Esophagus muscularis mucosa (tissue), 4 donors: ENCODE data around the gene MYO16. TPM values are rescaled to one million over a fixed set of nuclear protein-coding genes. Genes with fewer than 3 reads are reported as not detected.

Source experiments
- DNase-seq: peaks from one replicate; pipeline ENCODE4 v3.0.0-alpha.2; 2017; ENCODE audit errors: extremely low spot score
- H3K27ac ChIP-seq, 4 donors: fragments of 200-600 bp; sonication (generic); replicated peaks in 1 of 4; 1 replicate in 3 of 4; 2 replicates in 1 of 4; pipeline ENCODE4 v1.5.1; 2016 to 2019; ENCODE audit warnings: mild to moderate bottlenecking in 1 of 4
- H3K27me3 ChIP-seq, 4 donors: fragments of 200-600 bp; sonication (generic); one replicate each; pipeline versions ENCODE4 v1.5.1 to v1.6.0; 2016 to 2019
- H3K36me3 ChIP-seq, 4 donors: fragments of 200-600 bp; sonication (generic); one replicate each; pipeline ENCODE4 v1.5.1; 2016 to 2019
- H3K4me1 ChIP-seq, 4 donors: fragments of 200-600 bp; sonication (generic); one replicate each; pipeline ENCODE4 v1.5.1; 2016 to 2019
- H3K4me3 ChIP-seq, 4 donors: fragments of 200-600 bp; sonication (generic); 1 replicate in 2 of 4; 2 replicates in 2 of 4; pipeline ENCODE4 v1.5.1; 2016 to 2019; ENCODE audit warnings: mild to moderate bottlenecking in 4 of 4, moderate library complexity in 1 of 4
- H3K9me3 ChIP-seq, 4 donors: fragments of 200-600 bp; sonication (generic); 1 replicate in 3 of 4; 2 replicates in 1 of 4; pipeline ENCODE4 v1.5.1; 2016 to 2019
- EP300 ChIP-seq: sonication (generic); formaldehyde crosslinking; IDR thresholded peaks from one replicate; pipeline ENCODE4 v1.6.1; 2017; ENCODE audit warnings: antibody characterized with exemption
- POLR2A ChIP-seq: fragments of 450-650 bp; IDR thresholded peaks from one replicate; pipeline ENCODE4 v1.6.1; 2017; ENCODE audit warnings: antibody characterized with exemption, moderate library complexity, mild to moderate bottlenecking, low read depth
- POLR2AphosphoS5 ChIP-seq, 2 donors: sonication (generic); formaldehyde crosslinking; IDR thresholded peaks; one replicate each; pipeline ENCODE4 v1.6.1; 2017; ENCODE audit warnings: antibody characterized with exemption in 2 of 2
- WGBS: methylation state at CpG from one replicate; pipeline ENCODE4 v1.1.5; 2018; 5-methylcytosine and 5-hydroxymethylcytosine counted together
- intact Hi-C: fragments of 100-400 bp; cut with DNase I; formaldehyde crosslinking; loops from one replicate; pipeline ENCODE4 v1.15.1; 2023
- total RNA-seq, 4 donors: library from RNA; depleted of rRNA; stranded (reverse); fragments of >200 nt; gene quantifications; one replicate each; pipeline versions ENCODE4 v1.1.0 to v1.2.1, GENCODE V29; 2016
- TF ChIP-seq, protein P1 (sequence below), 3 experiments: fragments of 200-600 bp in 2 of 3; fragments of 450-650 bp in 1 of 3; sonication (generic) in 2 of 3; IDR thresholded peaks; one replicate each; pipeline ENCODE4 v1.5.1; 2017 to 2019; ENCODE audit warnings: antibody characterized with exemption in 3 of 3, mild to moderate bottlenecking in 2 of 3, moderate library complexity in 1 of 3

MYO16 gene
- total RNA-seq, 4 donors from 2014 or later = 1.2 to 3.7 (median 1.8) TPM

DNA sequence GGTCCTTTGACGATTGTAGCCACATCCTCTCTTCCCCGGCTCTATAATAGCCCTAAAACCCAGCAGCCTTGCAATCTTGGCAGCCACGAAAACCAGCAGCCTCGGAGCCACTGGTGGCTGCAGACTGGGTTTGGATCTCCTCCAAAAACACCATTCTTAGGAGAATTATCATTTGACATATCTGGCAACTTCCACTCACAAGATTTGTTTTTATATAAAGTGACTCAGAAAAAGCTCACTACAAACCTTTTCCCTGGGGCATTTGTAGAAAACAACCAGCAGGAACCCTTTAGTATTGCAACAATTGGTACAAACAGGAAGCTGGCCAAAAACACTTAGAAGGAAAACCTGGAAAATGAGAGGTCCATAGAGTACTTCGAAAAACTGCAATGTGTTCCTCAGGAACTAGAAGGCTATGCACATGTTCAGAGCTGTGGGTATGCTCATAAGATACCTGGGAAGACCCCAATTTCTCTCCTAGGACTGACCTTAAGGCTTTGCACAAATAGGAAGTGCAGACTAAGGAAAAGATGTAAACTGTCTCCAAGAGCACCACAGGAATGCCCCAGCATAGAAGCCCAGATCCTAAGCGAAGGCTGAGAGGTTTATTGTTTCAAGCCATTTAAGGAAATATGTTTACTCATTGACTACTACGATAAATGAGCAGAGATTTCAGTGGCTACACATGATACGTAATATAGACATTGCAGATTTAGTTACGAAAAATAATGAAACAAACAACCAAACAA, 71.2 kb downstream of the MYO16 start:
- TF ChIP-seq, protein P1, sequence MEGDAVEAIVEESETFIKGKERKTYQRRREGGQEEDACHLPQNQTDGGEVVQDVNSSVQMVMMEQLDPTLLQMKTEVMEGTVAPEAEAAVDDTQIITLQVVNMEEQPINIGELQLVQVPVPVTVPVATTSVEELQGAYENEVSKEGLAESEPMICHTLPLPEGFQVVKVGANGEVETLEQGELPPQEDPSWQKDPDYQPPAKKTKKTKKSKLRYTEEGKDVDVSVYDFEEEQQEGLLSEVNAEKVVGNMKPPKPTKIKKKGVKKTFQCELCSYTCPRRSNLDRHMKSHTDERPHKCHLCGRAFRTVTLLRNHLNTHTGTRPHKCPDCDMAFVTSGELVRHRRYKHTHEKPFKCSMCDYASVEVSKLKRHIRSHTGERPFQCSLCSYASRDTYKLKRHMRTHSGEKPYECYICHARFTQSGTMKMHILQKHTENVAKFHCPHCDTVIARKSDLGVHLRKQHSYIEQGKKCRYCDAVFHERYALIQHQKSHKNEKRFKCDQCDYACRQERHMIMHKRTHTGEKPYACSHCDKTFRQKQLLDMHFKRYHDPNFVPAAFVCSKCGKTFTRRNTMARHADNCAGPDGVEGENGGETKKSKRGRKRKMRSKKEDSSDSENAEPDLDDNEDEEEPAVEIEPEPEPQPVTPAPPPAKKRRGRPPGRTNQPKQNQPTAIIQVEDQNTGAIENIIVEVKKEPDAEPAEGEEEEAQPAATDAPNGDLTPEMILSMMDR (IDR thresholded peaks at IDR 0.05) = no peak
- TF ChIP-seq POLR2AphosphoS5 (IDR thresholded peaks at IDR 0.05) (no peak), POLR2A (no peak)
- H3K4me3 ChIP-seq = no peak overlapping the region
- 36% methylated on average over 9 of the region's 9 CpGs for WGBS
- H3K9me3 ChIP-seq = peaks cover 0 to 19% (median 6%) of the 10 kb centered on the region in 4 donors
- intact Hi-C loops = no loop called here
- peaks cover 0 to 4% (median 0%) of the 10 kb centered on the region in 4 donors for H3K4me1 ChIP-seq
- H3K27me3 ChIP-seq = no peaks in the 10 kb centered on the region
- H3K36me3 ChIP-seq = no peaks in the 10 kb centered on the region
- H3K27ac ChIP-seq = no peak overlapping the region
- no peak for DNase-seq

DNA sequence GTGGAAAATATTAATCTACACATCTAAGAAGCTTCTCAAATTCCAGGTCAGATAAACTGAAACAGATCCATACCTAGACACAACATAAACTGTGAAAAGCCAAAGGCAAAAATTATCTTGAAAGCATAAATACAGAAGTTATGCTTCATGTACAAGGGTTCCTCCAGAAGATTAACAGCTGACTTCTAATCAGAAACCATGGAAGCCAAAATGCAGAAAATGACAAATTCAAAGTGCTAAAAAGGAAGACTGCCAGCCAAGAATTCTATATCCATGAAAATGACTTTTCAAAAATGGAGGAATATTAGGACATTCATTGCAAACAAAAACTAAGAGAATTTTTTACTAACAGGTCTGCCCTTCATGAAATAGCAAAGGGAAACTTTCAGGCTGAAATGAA, 72.8 kb downstream of the MYO16 start:
- intact Hi-C loops = no loop called here
- Histone ChIP-seq H3K9me3 (peaks cover 0 to 19% (median 6%) of the 10 kb centered on the region in 4 donors), H3K36me3 (no peaks in the 10 kb centered on the region), H3K4me3 (no peak overlapping the region), H3K27me3 (no peaks in the 10 kb centered on the region), H3K4me1 (peaks cover 0 to 4% (median 0%) of the 10 kb centered on the region in 4 donors), H3K27ac (no peak overlapping the region)
- DNase-seq = no peak
- no peak for TF ChIP-seq POLR2A

DNA sequence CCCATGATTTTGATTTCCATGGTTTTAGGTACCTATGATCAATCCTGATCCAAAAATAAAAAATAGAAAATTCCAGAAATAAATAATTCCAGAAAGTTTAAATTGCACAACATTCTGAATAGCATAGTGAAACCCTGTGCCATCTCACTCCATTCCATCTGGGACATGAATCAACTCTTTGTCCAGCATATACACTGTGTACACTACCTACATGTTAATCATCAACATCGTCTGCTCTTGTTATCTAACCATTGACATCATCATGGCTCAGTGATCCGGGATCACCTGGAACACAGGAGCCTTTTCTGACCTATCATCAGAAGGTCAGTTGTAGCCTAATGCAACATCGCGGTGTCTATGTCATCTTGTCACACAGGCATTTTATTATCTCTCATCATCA, 75.6 kb downstream of the MYO16 start:
- H3K4me3 ChIP-seq = no peak overlapping the region
- H3K4me1 ChIP-seq = peaks cover 0 to 4% (median 0%) of the 10 kb centered on the region in 4 donors
- H3K27me3 ChIP-seq = no peaks in the 10 kb centered on the region
- H3K36me3 ChIP-seq = no peaks in the 10 kb centered on the region
- TF ChIP-seq EP300 = no peak
- TF ChIP-seq, protein P1 (IDR thresholded peaks at IDR 0.05) = no peak
- no peak for TF ChIP-seq POLR2A
- TF ChIP-seq POLR2AphosphoS5 (IDR thresholded peaks at IDR 0.05) = no peak
- peaks cover 0 to 19% (median 6%) of the 10 kb centered on the region in 4 donors for H3K9me3 ChIP-seq
- intact Hi-C loops = no loop called here
- WGBS = 82% methylated on average over 4 of the region's 4 CpGs
- DNase-seq = no peak
- no peak overlapping the region for H3K27ac ChIP-seq

DNA sequence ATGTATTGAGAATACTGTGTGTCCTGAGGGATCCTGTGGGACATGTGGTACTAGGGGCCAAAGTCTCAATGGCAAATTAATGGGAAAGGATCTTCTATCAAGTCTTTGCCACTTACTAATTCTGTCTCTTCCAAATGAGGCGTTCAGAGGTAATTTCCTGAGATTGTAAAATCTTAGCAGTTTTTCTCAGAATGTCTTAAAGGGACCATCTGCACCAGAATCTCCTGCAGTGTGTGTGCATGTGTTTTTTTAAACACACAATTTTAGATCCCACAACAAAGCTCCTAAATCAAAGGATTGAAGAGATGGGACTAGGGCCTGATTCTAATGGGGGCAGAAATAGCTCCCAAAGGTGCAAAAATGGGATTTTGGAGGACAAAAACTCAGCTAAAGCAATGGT, 78.2 kb downstream of the MYO16 start:
- intact Hi-C loops = no loop called here
- H3K36me3 ChIP-seq = no peaks in the 10 kb centered on the region
- H3K4me3 ChIP-seq = no peak overlapping the region
- DNase-seq = no peak
- peaks cover 0 to 10% (median 0%) of the 10 kb centered on the region in 4 donors for H3K9me3 ChIP-seq
- TF ChIP-seq POLR2AphosphoS5 (IDR thresholded peaks at IDR 0.05) (no peak), EP300 (no peak), POLR2A (no peak)
- TF ChIP-seq, protein P1 (IDR thresholded peaks at IDR 0.05) = no peak
- H3K27ac ChIP-seq = no peak overlapping the region
- no peaks in the 10 kb centered on the region for H3K27me3 ChIP-seq
- 47% methylated on average over 1 of the region's 1 CpG for WGBS
- no peaks in the 10 kb centered on the region for H3K4me1 ChIP-seq

DNA sequence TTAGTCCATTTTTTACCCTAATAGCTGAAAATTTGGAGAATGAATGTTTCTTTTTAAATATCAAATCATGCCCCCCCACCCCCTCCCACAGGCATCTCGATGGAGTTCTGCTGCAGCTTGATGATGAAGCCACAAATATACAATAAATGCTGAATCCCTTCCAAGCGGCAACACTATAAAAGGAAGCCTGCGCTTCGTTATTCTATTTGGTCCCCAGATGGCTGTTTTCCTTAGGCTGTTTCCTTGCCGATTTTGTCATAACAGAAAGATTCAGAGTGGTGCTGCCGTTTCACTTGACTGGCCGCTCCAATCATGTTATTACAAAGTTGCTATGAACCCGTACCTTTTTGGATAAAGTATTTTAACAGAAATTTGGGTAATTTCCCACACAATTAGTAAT, 79.5 kb downstream of the MYO16 start:
- WGBS = 58% methylated on average over 8 of the region's 8 CpGs
- no peaks in the 10 kb centered on the region for H3K9me3 ChIP-seq
- intact Hi-C loops = no loop called here

More for the DNA sequence above, 79.5 kb downstream of the MYO16 start:
- no peak for DNase-seq
- Histone ChIP-seq H3K27me3 (no peaks in the 10 kb centered on the region), H3K27ac (no peak overlapping the region), H3K4me1 (no peaks in the 10 kb centered on the region), H3K36me3 (no peaks in the 10 kb centered on the region), H3K4me3 (no peak overlapping the region)
- TF ChIP-seq POLR2AphosphoS5 (IDR thresholded peaks at IDR 0.05) (no peak), POLR2A (no peak), EP300 (no peak)
- TF ChIP-seq, protein P1 (IDR thresholded peaks at IDR 0.05) = no peak
